Measurements from ENCODE around the gene NBEAL2.

The NBEAL2 gene

GRCh38 chr3:47047673-47048072, 68.2 kb downstream of the NBEAL2 start:
- Histone ChIP-seq H3F3A (ENCODE audit: insufficient read depth, low read length) (no peaks in the 10 kb centered on the region), H3K4me2 (ENCODE audit: low read length) (no peak overlapping the region), H3K4me3 (ENCODE audit: low read depth, low read length, poor library complexity, severe bottlenecking) (no peak overlapping the region), H3K27ac (ENCODE audit: low read depth, low read length, poor library complexity, severe bottlenecking) (peak overlapping the region; percentile 67), H3K9me2 (ENCODE audit: low read depth, low read length) (no peaks in the 10 kb centered on the region), H3K36me3 (ENCODE audit: insufficient read depth, low read length) (peaks cover 29% of the 10 kb centered on the region), H3K4me1 (ENCODE audit: insufficient read depth, low read length, severe bottlenecking) (peaks cover 24% of the 10 kb centered on the region), H3K27me3 (ENCODE audit: insufficient read depth, low read length) (no peaks in the 10 kb centered on the region), H3K9me3 (ENCODE audit: low read length) (no peaks in the 10 kb centered on the region), H4K20me1 (ENCODE audit: insufficient read depth, low read length) (no peaks in the 10 kb centered on the region), H3K9ac (ENCODE audit: low read length) (no peak overlapping the region), H2AFZ (ENCODE audit: low read length) (no peak overlapping the region), H3K79me2 (ENCODE audit: insufficient read depth, low read length) (no peaks in the 10 kb centered on the region)
- TF ChIP-seq EZH2 (IDR thresholded peaks at IDR 0.05; ENCODE audit: borderline replicate concordance, low read length) = no peak
- no peak for TF ChIP-seq CTCF (IDR thresholded peaks at IDR 0.05; ENCODE audit: low read length)

GRCh38 chr3:47054412-47054811, 74.9 kb downstream of the NBEAL2 start:
- H2AFZ ChIP-seq (ENCODE audit: low read length) = no peak overlapping the region
- H3K27ac ChIP-seq (ENCODE audit: low read depth, low read length, poor library complexity, severe bottlenecking) = no peak overlapping the region
- H3K36me3 ChIP-seq (ENCODE audit: insufficient read depth, low read length) = peaks cover 54% of the 10 kb centered on the region
- no peak overlapping the region for H3K4me3 ChIP-seq (ENCODE audit: low read depth, low read length, poor library complexity, severe bottlenecking)
- H3K9me2 ChIP-seq (ENCODE audit: low read depth, low read length) = no peaks in the 10 kb centered on the region
- H3K4me2 ChIP-seq (ENCODE audit: low read length) = no peak overlapping the region
- TF ChIP-seq CTCF (IDR thresholded peaks at IDR 0.05; ENCODE audit: low read length) (no peak), EZH2 (IDR thresholded peaks at IDR 0.05; ENCODE audit: borderline replicate concordance, low read length) (no peak)
- H3K9me3 ChIP-seq (ENCODE audit: low read length) = no peaks in the 10 kb centered on the region
- peaks cover 2% of the 10 kb centered on the region; the same call in 1 of the 2 replicates for H4K20me1 ChIP-seq (ENCODE audit: insufficient read depth, low read length)
- H3F3A ChIP-seq (ENCODE audit: insufficient read depth, low read length) = no peaks in the 10 kb centered on the region
- H3K79me2 ChIP-seq (ENCODE audit: insufficient read depth, low read length) = 0 out of 2 replicates have a peak, but pooled peaks cover 3% of the 10 kb centered on the region
- no peaks in the 10 kb centered on the region for H3K4me1 ChIP-seq (ENCODE audit: insufficient read depth, low read length, severe bottlenecking)
- no peaks in the 10 kb centered on the region for H3K27me3 ChIP-seq (ENCODE audit: insufficient read depth, low read length)
- H3K9ac ChIP-seq (ENCODE audit: low read length) = no peak overlapping the region

GRCh38 chr3:47056705-47057104, 77.2 kb downstream of the NBEAL2 start:
- H3K9me2 ChIP-seq (ENCODE audit: low read depth, low read length) = no peaks in the 10 kb centered on the region
- H3K9me3 ChIP-seq (ENCODE audit: low read length) = no peaks in the 10 kb centered on the region
- H3K27ac ChIP-seq (ENCODE audit: low read depth, low read length, poor library complexity, severe bottlenecking) = no peak overlapping the region
- H3K4me2 ChIP-seq (ENCODE audit: low read length) = no peak overlapping the region
- no peak overlapping the region for H3K9ac ChIP-seq (ENCODE audit: low read length)
- H4K20me1 ChIP-seq (ENCODE audit: insufficient read depth, low read length) = peaks cover 2% of the 10 kb centered on the region; the same call in 1 of the 2 replicates
- no peak overlapping the region for H2AFZ ChIP-seq (ENCODE audit: low read length)
- TF ChIP-seq EZH2 (IDR thresholded peaks at IDR 0.05; ENCODE audit: borderline replicate concordance, low read length) (no peak), CTCF (IDR thresholded peaks at IDR 0.05; ENCODE audit: low read length) (no peak)
- H3F3A ChIP-seq (ENCODE audit: insufficient read depth, low read length) = no peaks in the 10 kb centered on the region
- H3K79me2 ChIP-seq (ENCODE audit: insufficient read depth, low read length) = peaks cover 5% of the 10 kb centered on the region; the same call in 1 of the 2 replicates
- no peaks in the 10 kb centered on the region for H3K27me3 ChIP-seq (ENCODE audit: insufficient read depth, low read length)
- H3K36me3 ChIP-seq (ENCODE audit: insufficient read depth, low read length) = peaks cover 72% of the 10 kb centered on the region
- no peak overlapping the region for H3K4me3 ChIP-seq (ENCODE audit: low read depth, low read length, poor library complexity, severe bottlenecking)
- H3K4me1 ChIP-seq (ENCODE audit: insufficient read depth, low read length, severe bottlenecking) = no peaks in the 10 kb centered on the region
